Astrocyte of the spinal cord (primary cell): ENCODE data around the gene LMCD1.

ENCODE experiments used
- DNase-seq: peaks from one replicate; pipeline ENCODE4 v3.0.0; 2011; ENCODE audit warnings: low read depth, low spot score
- H3K4me3 ChIP-seq: 2 replicates; pipeline ENCODE4 v1.5.1; 2011; ENCODE audit warnings: low read depth, mild to moderate bottlenecking, low read length, moderate library complexity
- CTCF ChIP-seq: IDR thresholded peaks from 2 replicates; pipeline ENCODE4 v1.5.1; 2012; ENCODE audit warnings: low read depth, mild to moderate bottlenecking, low read length, inconsistent platforms
- in situ Hi-C: cut with HindIII; loops from 2 replicates; pipeline ENCODE4 v1.10.0; 2017; ENCODE audit warnings: low sequenced_read_pairs

LMCD1 gene

GRCh38 chr3:8546609-8547008 is 45.0 kb downstream of the LMCD1 start:
- in situ Hi-C loops = no loop called here
- no peak overlapping the region for H3K4me3 ChIP-seq
- TF ChIP-seq CTCF = no peak
- no peak for DNase-seq

GRCh38 chr3:8548502-8549275 is 47.1 kb downstream of the LMCD1 start:
- no peak for TF ChIP-seq CTCF
- in situ Hi-C loops = no loop called here
- no peak overlapping the region for H3K4me3 ChIP-seq
- DNase-seq = no peak

GRCh38 chr3:8549354-8549753 is 47.7 kb downstream of the LMCD1 start:
- TF ChIP-seq CTCF = no peak
- H3K4me3 ChIP-seq = no peak overlapping the region
- DNase-seq = no peak
- in situ Hi-C loops = no loop called here

- DNase-seq = no peak
- H3K4me3 ChIP-seq = no peak overlapping the region
- in situ Hi-C loops = no loop called here
- no peak for TF ChIP-seq CTCF
Measured at GRCh38 chr3:8550611-8551010, 49.0 kb downstream of the LMCD1 start.

GRCh38 chr3:8552223-8552762 is 50.7 kb downstream of the LMCD1 start:
- no peak for DNase-seq
- no peak for TF ChIP-seq CTCF
- in situ Hi-C loops = no loop called here
- H3K4me3 ChIP-seq = no peak overlapping the region

GRCh38 chr3:8553405-8553804 is 51.8 kb downstream of the LMCD1 start:
- no peak for TF ChIP-seq CTCF
- H3K4me3 ChIP-seq = no peak overlapping the region
- no peak for DNase-seq
- in situ Hi-C loops = no loop called here
